Neural cell (in vitro differentiated cells): Measurements from ENCODE around the gene MXI1. TPM values are rescaled to one million over a fixed set of nuclear protein-coding genes. Genes with fewer than 3 reads are reported as not detected.

Experiments used
- H2AFZ ChIP-seq: fragments of 200-600, 300-800 bp; sonication (generic), shearing (Covaris generic); 2 replicates; pipeline ENCODE4 v1.6.0; 2014; ENCODE audit warnings: low read depth, mild to moderate bottlenecking, antibody characterized with exemption, low read length, moderate library complexity
- H3F3A ChIP-seq: fragments of 200-600 bp; shearing (Covaris generic); 2 replicates; pipeline ENCODE4 v1.6.1; 2016; ENCODE audit warnings: mild to moderate bottlenecking, moderate library complexity, mixed read lengths, antibody characterized with exemption, low read length; ENCODE audit not compliant: insufficient read depth, poor library complexity, severe bottlenecking
- H3K27ac ChIP-seq: fragments of 200-600, 300-800 bp; sonication (generic), shearing (Covaris generic); 2 replicates; pipeline ENCODE4 v1.5.1; 2014; ENCODE audit warnings: mild to moderate bottlenecking, low read length, moderate library complexity
- H3K27me3 ChIP-seq: fragments of 300-800, 200-600 bp; sonication (generic), shearing (Covaris generic); 2 replicates; pipeline ENCODE4 v1.6.0; 2014; ENCODE audit warnings: mild to moderate bottlenecking, low read depth, low read length, moderate library complexity; ENCODE audit not compliant: insufficient read depth
- H3K36me3 ChIP-seq: fragments of 300-800, 200-600 bp; sonication (generic), shearing (Covaris generic); 2 replicates; pipeline ENCODE4 v1.5.1; 2014; ENCODE audit warnings: mild to moderate bottlenecking, antibody characterized with exemption, low read length, moderate library complexity; ENCODE audit not compliant: insufficient read depth
- H3K4me2 ChIP-seq: fragments of 300-800, 200-600 bp; sonication (generic), shearing (Covaris generic); 2 replicates; pipeline ENCODE4 v1.6.0; 2014; ENCODE audit warnings: mild to moderate bottlenecking, low read length
- H3K4me3 ChIP-seq: fragments of 300-800, 200-600 bp; sonication (generic), shearing (Covaris generic); 2 replicates; pipeline ENCODE4 v1.5.1; 2014; ENCODE audit warnings: mild to moderate bottlenecking, low read length, moderate library complexity
- H3K79me2 ChIP-seq: fragments of 200-600 bp; shearing (Covaris generic); replicated peaks from 2 replicates; pipeline ENCODE4 v1.6.0; 2014; ENCODE audit warnings: mild to moderate bottlenecking, low read length, moderate library complexity; ENCODE audit not compliant: insufficient read depth
- H3K9ac ChIP-seq: fragments of 300-800, 200-600 bp; sonication (generic), shearing (Covaris generic); 2 replicates; pipeline ENCODE4 v1.6.1; 2016; ENCODE audit warnings: mild to moderate bottlenecking, low read length, mixed read lengths
- H3K9me2 ChIP-seq: fragments of 200-600 bp; shearing (Covaris generic); 2 replicates; pipeline ENCODE4 v1.6.1; 2016; ENCODE audit warnings: mild to moderate bottlenecking, low read length, mixed read lengths; ENCODE audit not compliant: insufficient read depth
- H3K9me3 ChIP-seq: fragments of 200-600, 300-800 bp; sonication (generic), shearing (Covaris generic); 2 replicates; pipeline ENCODE4 v1.6.1; 2016; ENCODE audit warnings: mild to moderate bottlenecking, mixed run types, low read length, moderate library complexity, mixed read lengths
- H4K20me1 ChIP-seq: fragments of 200-600 bp; shearing (Covaris generic); 2 replicates; pipeline ENCODE4 v1.6.1; 2016; ENCODE audit warnings: mild to moderate bottlenecking, mixed run types; ENCODE audit not compliant: insufficient read depth
- CTCF ChIP-seq: fragments of 450-650 bp; IDR thresholded peaks from 2 replicates; pipeline ENCODE4 v1.5.1; 2014; ENCODE audit warnings: antibody characterized with exemption, mild to moderate bottlenecking, moderate library complexity; ENCODE audit not compliant: poor library complexity, severe bottlenecking
- EP300 ChIP-seq: fragments of 450-650 bp; conservative IDR thresholded peaks from 2 replicates; pipeline ENCODE4 v1.6.1; 2014; ENCODE audit warnings: antibody characterized with exemption, mild to moderate bottlenecking, moderate library complexity; ENCODE audit not compliant: poor library complexity, severe bottlenecking
- EZH2 ChIP-seq: fragments of 200-600, 300-800 bp; shearing (Covaris generic), sonication (generic); IDR thresholded peaks from 2 replicates; pipeline ENCODE4 v1.6.1; 2014; ENCODE audit warnings: antibody characterized with exemption, low read length, borderline replicate concordance, mild to moderate bottlenecking; ENCODE audit not compliant: insufficient read depth, poor library complexity, severe bottlenecking
- MXI1 ChIP-seq: fragments of 450-650 bp; conservative IDR thresholded peaks from 2 replicates; pipeline ENCODE4 v1.6.1; 2014; ENCODE audit warnings: antibody characterized with exemption, mild to moderate bottlenecking; ENCODE audit not compliant: poor library complexity, severe bottlenecking
- POLR2AphosphoS5 ChIP-seq: IDR thresholded peaks from 2 replicates; pipeline ENCODE4 v1.6.1; 2012
- RAD21 ChIP-seq: fragments of 450-650 bp; conservative IDR thresholded peaks from 2 replicates; pipeline ENCODE4 v1.6.1; 2014; ENCODE audit warnings: antibody characterized with exemption, mild to moderate bottlenecking, moderate library complexity
- REST ChIP-seq: IDR thresholded peaks from 2 replicates; pipeline ENCODE4 v1.6.1; 2012; ENCODE audit warnings: borderline replicate concordance
- SMC3 ChIP-seq: fragments of 450-650 bp; conservative IDR thresholded peaks from 2 replicates; pipeline ENCODE4 v1.6.1; 2014; ENCODE audit warnings: antibody characterized with exemption, mild to moderate bottlenecking, moderate library complexity; ENCODE audit not compliant: poor library complexity
- TAF1 ChIP-seq: IDR thresholded peaks from 2 replicates; pipeline ENCODE4 v1.6.1; 2012; ENCODE audit warnings: low read depth
- polyA plus RNA-seq: library from polyadenylated mRNA; depleted of rRNA; stranded (reverse); fragments of >200 nt; gene quantifications from 2 replicates; pipeline ENCODE4 v1.2.3, GENCODE V29; 2014

MXI1 gene
- polyA plus RNA-seq, 1 donor from 2014 or later = 69.5 TPM

DNA sequence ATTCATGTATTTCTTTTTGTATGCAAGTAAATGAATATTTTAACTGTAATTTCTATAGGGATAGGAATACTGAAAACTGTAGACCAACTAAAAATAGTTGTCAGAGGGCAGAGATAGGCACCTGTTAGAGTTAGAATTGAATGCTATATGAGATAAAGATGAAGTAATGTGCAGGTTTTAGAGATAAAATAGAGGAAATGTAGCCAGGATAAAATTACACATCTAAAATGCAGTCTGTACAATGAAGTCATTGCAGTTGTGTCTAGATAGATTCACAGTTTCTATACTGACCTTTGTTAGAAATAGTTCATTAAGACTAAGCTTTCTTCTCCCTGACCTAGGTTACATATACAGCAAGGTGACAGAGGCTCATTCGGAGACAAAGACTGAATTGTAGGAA, 51.1 kb downstream of the MXI1 start:
- Histone ChIP-seq H4K20me1 (no peaks in the 10 kb centered on the region), H3K36me3 (peaks cover 4% of the 10 kb centered on the region), H2AFZ (no peak overlapping the region), H3F3A (no peaks in the 10 kb centered on the region), H3K9ac (no peak overlapping the region), H3K9me3 (no peaks in the 10 kb centered on the region), H3K27ac (no peak overlapping the region), H3K27me3 (no peaks in the 10 kb centered on the region), H3K9me2 (no peaks in the 10 kb centered on the region), H3K79me2 (no peaks in the 10 kb centered on the region), H3K4me3 (no peak overlapping the region), H3K4me2 (no peak overlapping the region)
- TF ChIP-seq RAD21 = no peak
- no peak for TF ChIP-seq CTCF
- TF ChIP-seq TAF1 = no peak
- no peak for TF ChIP-seq EZH2
- no peak for TF ChIP-seq MXI1

GRCh38 chr10:110259317-110259716, 51.9 kb downstream of the MXI1 start:
- H3K79me2 ChIP-seq = no peaks in the 10 kb centered on the region
- H3K9ac ChIP-seq = no peak overlapping the region
- peaks cover 4% of the 10 kb centered on the region for H3K36me3 ChIP-seq
- H3K9me2 ChIP-seq = no peaks in the 10 kb centered on the region
- no peaks in the 10 kb centered on the region for H3K27me3 ChIP-seq
- H3F3A ChIP-seq = no peaks in the 10 kb centered on the region
- H3K27ac ChIP-seq = no peak overlapping the region
- no peak overlapping the region for H3K4me3 ChIP-seq
- no peaks in the 10 kb centered on the region for H4K20me1 ChIP-seq
- TF ChIP-seq EZH2 (no peak), REST (no peak), RAD21 (no peak), TAF1 (no peak), MXI1 (no peak), CTCF (no peak), EP300 (no peak), POLR2AphosphoS5 (no peak), SMC3 (no peak)
- no peaks in the 10 kb centered on the region for H3K9me3 ChIP-seq
- no peak overlapping the region for H3K4me2 ChIP-seq
- no peak overlapping the region for H2AFZ ChIP-seq
